ENCODE results near the gene FGD3.

FGD3 gene

GRCh38 chr9:93081081-93081529 is 133.8 kb downstream of the FGD3 start:
- no peak for DNase-seq (ENCODE audit: low spot score)
- H3K27ac ChIP-seq = no peak overlapping the region
- POLR2A ChIA-PET (ENCODE audit: low non-redundant PET) = no interaction called here
- CTCF ChIA-PET = interaction anchor here (0.5 to 1.0 kb wide), 2 partner anchors 17 to 1600 kb away, joined by 3 read pairs; no protein-coding TSS in a partner anchor
- TF ChIP-seq, protein P1, sequence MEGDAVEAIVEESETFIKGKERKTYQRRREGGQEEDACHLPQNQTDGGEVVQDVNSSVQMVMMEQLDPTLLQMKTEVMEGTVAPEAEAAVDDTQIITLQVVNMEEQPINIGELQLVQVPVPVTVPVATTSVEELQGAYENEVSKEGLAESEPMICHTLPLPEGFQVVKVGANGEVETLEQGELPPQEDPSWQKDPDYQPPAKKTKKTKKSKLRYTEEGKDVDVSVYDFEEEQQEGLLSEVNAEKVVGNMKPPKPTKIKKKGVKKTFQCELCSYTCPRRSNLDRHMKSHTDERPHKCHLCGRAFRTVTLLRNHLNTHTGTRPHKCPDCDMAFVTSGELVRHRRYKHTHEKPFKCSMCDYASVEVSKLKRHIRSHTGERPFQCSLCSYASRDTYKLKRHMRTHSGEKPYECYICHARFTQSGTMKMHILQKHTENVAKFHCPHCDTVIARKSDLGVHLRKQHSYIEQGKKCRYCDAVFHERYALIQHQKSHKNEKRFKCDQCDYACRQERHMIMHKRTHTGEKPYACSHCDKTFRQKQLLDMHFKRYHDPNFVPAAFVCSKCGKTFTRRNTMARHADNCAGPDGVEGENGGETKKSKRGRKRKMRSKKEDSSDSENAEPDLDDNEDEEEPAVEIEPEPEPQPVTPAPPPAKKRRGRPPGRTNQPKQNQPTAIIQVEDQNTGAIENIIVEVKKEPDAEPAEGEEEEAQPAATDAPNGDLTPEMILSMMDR (conservative IDR thresholded peaks at IDR 0.05; ENCODE audit: low read depth) = no peak

- ChIA-PET POLR2A (ENCODE audit: low non-redundant PET) (interaction anchor here (0.7 kb wide), 1 partner anchor 57 kb away, joined by 8 read pairs; no protein-coding TSS in a partner anchor), CTCF (no interaction called here)
- no peak for DNase-seq (ENCODE audit: low spot score)
- TF ChIP-seq, protein P1 (conservative IDR thresholded peaks at IDR 0.05; ENCODE audit: low read depth) = no peak
- H3K27ac ChIP-seq = no peak overlapping the region
Measured at GRCh38 chr9:93081931-93082330, 134.6 kb downstream of the FGD3 start.

- H3K27ac ChIP-seq = no peak overlapping the region
- TF ChIP-seq, protein P1 (conservative IDR thresholded peaks at IDR 0.05; ENCODE audit: low read depth) = no peak
- CTCF ChIA-PET = no interaction called here
- POLR2A ChIA-PET (ENCODE audit: low non-redundant PET) = interaction anchor here (0.7 kb wide), 1 partner anchor 58 kb away, joined by 8 read pairs; no protein-coding TSS in a partner anchor
- DNase-seq (ENCODE audit: low spot score) = no peak
Measured at GRCh38 chr9:93082841-93083411, 135.6 kb downstream of the FGD3 start.

DNA sequence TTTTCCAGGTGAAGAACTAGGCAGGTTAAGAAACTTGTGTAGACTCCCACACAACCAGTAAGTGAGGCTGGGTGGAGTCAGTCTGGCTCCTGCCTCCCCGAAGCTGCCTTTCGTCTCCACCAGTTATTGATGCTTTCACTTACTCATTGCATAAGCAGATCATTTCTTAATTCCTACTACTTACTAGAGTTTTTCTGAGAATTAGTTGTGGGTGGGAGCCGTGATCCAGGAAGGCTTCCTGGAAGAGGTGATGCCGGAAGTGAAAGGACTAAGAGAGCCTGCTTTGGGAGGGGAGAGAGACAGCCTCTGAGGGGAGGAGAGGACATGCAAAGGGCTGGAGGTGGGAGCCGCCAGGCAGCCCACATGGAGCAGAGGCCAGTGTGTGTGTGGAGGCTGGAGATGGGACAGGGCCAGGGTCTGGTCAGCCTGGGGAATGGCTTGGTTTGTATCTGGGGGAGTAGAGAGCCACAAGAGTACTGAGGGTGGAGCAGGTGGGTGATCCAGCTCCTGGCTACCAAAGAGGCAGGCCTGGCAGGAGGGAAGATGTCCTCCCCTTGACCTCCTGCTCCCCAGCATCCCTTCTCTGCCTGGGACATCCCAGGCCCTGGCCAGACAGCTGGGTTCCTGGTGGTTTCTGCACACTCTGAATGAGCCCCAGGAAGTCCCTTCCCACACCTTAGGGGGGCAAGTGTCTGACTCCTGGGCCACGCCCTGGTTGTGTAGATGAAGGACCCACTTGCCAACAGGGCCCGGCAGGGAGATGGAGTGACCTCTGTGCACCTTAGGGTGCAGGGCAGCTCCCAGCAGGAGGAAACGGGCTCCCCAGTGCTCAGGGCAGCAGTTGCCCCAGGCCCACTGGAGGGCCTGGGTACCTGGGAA is 136.5 kb downstream of the FGD3 start:
- TF ChIP-seq, protein P1 (conservative IDR thresholded peaks at IDR 0.05; ENCODE audit: low read depth) = no peak
- ChIA-PET POLR2A (ENCODE audit: low non-redundant PET) (no interaction called here), CTCF (no interaction called here)
- H3K27ac ChIP-seq = no peak overlapping the region
- DNase-seq (ENCODE audit: low spot score) = no peak

DNA sequence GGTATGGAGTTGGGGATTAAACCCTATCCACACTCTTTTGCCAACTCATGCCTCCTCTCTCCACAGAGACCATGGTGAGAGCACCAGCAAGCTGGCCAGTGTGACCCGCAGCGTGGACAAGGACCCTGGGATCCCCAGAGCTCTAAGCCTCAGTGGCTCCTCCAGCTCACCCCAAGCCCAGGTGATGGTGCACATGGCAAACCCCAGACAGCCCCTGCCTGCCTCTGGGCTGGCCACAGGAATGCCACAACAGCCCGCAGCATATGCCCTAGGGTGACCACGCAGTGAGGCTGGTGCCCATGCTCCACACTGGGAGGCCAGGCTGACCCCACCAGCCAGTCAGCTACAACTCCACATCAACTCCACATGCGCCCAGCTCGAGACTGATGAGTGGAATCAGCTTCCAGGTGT is 137.2 kb downstream of the FGD3 start:
- ChIA-PET POLR2A (ENCODE audit: low non-redundant PET) (interaction anchor here (0.9 kb wide), 1 partner anchor 11 kb away, joined by 3 read pairs; no protein-coding TSS in a partner anchor), CTCF (interaction anchor here (0.6 kb wide), 1 partner anchor 10 kb away, joined by 5 read pairs; no protein-coding TSS in a partner anchor)
- no peak for DNase-seq (ENCODE audit: low spot score)
- no peak overlapping the region for H3K27ac ChIP-seq
- TF ChIP-seq, protein P1 (conservative IDR thresholded peaks at IDR 0.05; ENCODE audit: low read depth) = no peak

DNA sequence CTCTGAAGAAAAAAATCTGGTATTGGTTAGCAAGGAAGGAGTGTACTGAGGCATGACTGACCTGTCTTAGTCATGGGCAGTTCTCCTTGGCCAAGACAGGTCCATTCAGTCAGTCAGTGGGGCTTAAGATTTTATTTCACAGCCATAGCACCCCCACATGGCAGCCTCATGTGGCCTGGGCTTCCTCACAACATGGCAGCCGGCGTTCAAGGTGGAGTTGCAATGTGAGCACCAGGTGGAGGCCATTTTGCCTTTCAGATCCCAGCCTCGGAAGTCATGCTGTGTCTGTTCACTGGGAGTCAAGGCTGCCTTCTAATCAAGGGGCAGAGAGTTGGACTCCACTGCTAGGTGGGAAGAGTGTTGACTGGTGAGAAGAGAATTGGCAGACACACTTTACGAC is 138.4 kb downstream of the FGD3 start:
- H3K27ac ChIP-seq = no peak overlapping the region
- POLR2A ChIA-PET (ENCODE audit: low non-redundant PET) = no interaction called here
- TF ChIP-seq, protein P1 (conservative IDR thresholded peaks at IDR 0.05; ENCODE audit: low read depth) = no peak
- CTCF ChIA-PET = no interaction called here
- DNase-seq (ENCODE audit: low spot score) = no peak
